HEK293 (cell line): ENCODE data around the gene GMPR2.

Experiments
- CTCF ChIP-seq: fragments of 450-650 bp; formaldehyde crosslinking; IDR thresholded peaks from 2 replicates; pipeline ENCODE4 v1.5.1; 2016; ENCODE audit warnings: missing biosample characterization, missing genetic modification characterization
- OVOL3 ChIP-seq: fragments of 450-650 bp; formaldehyde crosslinking; IDR thresholded peaks from 2 replicates; pipeline ENCODE4 v1.5.1; 2016; ENCODE audit warnings: missing biosample characterization, missing genetic modification characterization
- PATZ1 ChIP-seq: fragments of 450-650 bp; formaldehyde crosslinking; IDR thresholded peaks from 2 replicates; pipeline ENCODE4 v1.5.1; 2016; ENCODE audit warnings: missing biosample characterization, missing genetic modification characterization
- ZBTB26 ChIP-seq: fragments of 450-650 bp; formaldehyde crosslinking; optimal IDR thresholded peaks from 2 replicates; pipeline ENCODE3; 2016; ENCODE audit warnings: missing biosample characterization, mild to moderate bottlenecking, missing genetic modification characterization
- ZNF423 ChIP-seq: fragments of 450-650 bp; formaldehyde crosslinking; IDR thresholded peaks from 2 replicates; pipeline ENCODE4 v1.5.1; 2016; ENCODE audit warnings: missing biosample characterization, missing genetic modification characterization

GRCh38 chr14:24212924-24213865, 19.5 kb upstream of the GMPR2 start, which contains the start of gene CHMP4A:
- TF ChIP-seq OVOL3 (tag by site-specific recombination) (peak; percentile 78; the same call in 1 of the 2 replicates), PATZ1 (tag by site-specific recombination) (peak; percentile 85), CTCF (tag by site-specific recombination) (peak; percentile 76), ZBTB26 (peak; percentile 64), ZNF423 (tag by site-specific recombination) (peak; percentile 75; the same call in 1 of the 2 replicates)
